ENCODE results near the gene MPZL1.

GRCh38 chr1:167746988-167747655 lies 25.3 kb downstream of the MPZL1 start:
- TF ChIP-seq EGR1 (IDR thresholded peaks at IDR 0.05; ENCODE audit: low read depth in 2 of 2) (no peak), CTCF (IDR thresholded peaks at IDR 0.05; ENCODE audit: low read depth, low read length, missing input control) (no peak), RAD21 (IDR thresholded peaks at IDR 0.05) (no peak), JUND (IDR thresholded peaks at IDR 0.05) (no peak), MAX (IDR thresholded peaks at IDR 0.05) (no peak), TAF1 (conservative IDR thresholded peaks at IDR 0.05) (no peak), NR2F2 (IDR thresholded peaks at IDR 0.05) (no peak), REST (IDR thresholded peaks at IDR 0.05) (no peak), ATF3 (IDR thresholded peaks at IDR 0.05) (no peak)

Data from liver (tissue), 3 donors.